Measurements from ENCODE around the gene DOCK9.

Gene DOCK9

DNA sequence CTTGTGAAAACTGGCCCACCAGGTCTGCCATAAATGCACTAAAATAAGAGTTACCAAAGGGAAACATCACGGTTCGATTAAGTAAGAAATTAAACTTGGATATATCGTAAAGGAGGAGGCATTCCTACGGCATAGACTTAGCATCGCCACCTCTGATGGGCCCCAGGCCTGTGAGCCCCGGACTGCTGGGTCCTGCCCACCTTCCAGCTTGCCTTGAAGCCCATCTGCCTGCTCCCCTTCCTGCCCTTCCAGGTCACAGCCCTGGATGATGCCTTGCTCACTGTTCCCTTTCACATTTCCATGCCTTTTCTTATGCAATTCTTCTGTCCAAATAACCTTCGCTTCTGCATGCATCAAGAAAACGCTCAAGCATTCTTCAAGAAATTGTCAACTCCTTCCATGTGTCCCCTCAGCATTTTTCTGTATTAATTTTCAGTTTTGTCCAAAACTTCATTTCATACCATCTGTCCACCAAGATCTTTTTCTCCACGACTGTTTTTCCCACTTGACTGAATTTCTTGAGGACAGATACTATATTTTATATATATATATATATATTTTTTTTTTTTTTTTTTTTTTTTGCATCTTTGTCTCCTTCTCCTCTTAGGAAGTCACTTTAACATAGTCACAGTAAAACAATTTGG, 91.2 kb downstream of the DOCK9 start:
- DNase-seq (ENCODE audit: low read depth, low spot score), result no peak

- no peak for DNase-seq (ENCODE audit: low read depth, low spot score)
Measured at GRCh38 chr13:98885600-98885999, 92.3 kb downstream of the DOCK9 start.

- DNase-seq (ENCODE audit: low read depth, low spot score), result no peak
Measured at GRCh38 chr13:98883998-98884397, 93.9 kb downstream of the DOCK9 start.

GRCh38 chr13:98881390-98881789, 96.5 kb downstream of the DOCK9 start:
- DNase-seq (ENCODE audit: low read depth, low spot score), result no peak

GRCh38 chr13:98880677-98881076, 97.2 kb downstream of the DOCK9 start:
- DNase-seq (ENCODE audit: low read depth, low spot score), result no peak

GRCh38 chr13:98879957-98880356, 97.9 kb downstream of the DOCK9 start:
- no peak for DNase-seq (ENCODE audit: low read depth, low spot score)

GRCh38 chr13:98879127-98879520, 98.7 kb downstream of the DOCK9 start:
- no peak for DNase-seq (ENCODE audit: low read depth, low spot score)

- DNase-seq (ENCODE audit: low read depth, low spot score), result no peak
Measured at GRCh38 chr13:98878486-98879126, 99.3 kb downstream of the DOCK9 start.

- DNase-seq (ENCODE audit: low read depth, low spot score), result no peak
Measured at GRCh38 chr13:98877936-98878335, 99.9 kb downstream of the DOCK9 start.

GRCh38 chr13:98877466-98877865, 100.4 kb downstream of the DOCK9 start:
- DNase-seq (ENCODE audit: low read depth, low spot score), result no peak

DNA sequence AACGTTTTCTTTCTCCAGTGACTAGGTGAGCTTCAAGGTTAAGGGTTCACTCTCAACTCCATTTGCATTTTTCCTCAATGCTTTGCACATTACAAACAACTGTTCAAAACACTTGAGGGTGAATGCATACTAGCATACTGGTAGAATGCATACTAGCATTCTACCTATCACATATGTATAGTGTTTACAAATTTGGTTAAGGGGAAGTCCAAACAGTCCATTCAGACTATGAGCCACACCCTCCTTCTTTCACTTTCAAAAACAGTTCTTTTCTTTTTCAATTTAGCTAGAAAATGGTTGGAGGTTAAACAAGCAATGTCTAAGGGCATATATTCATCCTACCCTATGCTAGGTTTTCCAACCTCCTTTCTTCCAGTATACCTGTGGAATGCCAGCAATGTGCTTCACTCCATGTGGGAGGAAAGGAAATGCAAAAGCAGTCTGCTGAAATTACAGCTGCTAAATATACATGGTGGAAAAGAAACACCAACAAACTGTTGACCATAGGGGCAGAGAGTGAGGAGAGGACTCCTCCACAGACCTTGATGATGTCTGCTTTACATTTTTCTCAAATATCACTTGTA, 102.6 kb downstream of the DOCK9 start:
- DNase-seq (ENCODE audit: low read depth, low spot score), result no peak

DNA sequence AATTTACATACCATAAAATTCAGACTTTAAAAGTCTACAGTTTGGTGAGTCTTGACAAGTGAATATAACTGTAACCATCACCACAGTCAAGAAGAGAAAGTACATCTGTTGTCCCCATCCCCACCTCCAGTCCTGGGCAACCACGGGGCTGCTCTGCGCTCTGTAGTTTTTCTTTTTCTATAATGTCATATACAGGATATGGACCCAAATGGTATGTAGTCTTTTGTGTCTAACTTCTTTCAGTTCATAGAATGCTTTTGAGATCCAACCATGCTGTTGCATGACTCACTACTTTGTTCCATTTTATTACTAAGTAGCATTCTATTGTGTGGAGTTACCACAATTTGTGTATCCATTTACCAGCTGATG, 103.9 kb downstream of the DOCK9 start:
- no peak for DNase-seq (ENCODE audit: low read depth, low spot score)

GRCh38 chr13:98873377-98874028, 104.4 kb downstream of the DOCK9 start:
- DNase-seq (ENCODE audit: low read depth, low spot score), result no peak

DNA sequence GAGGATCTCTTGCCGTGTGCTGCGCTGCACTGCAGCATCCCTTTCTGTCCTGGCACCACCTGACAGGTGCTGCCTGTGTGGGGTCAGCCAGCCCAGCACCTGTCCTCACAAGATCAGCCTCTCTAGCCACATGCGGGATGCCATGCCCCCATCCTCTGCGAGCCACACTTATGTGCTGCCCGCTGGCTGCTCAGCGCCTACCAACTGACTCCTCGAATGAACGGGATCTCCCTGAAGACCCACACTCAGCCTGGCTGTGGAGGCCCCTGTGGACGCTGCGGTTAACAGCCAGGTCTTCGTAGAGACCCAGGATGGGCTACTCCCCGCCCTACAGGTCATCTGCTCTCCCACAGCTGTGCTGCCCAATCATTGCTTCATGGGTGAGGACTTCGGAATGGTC, 106.1 kb downstream of the DOCK9 start:
- DNase-seq (ENCODE audit: low read depth, low spot score), result no peak

DNA sequence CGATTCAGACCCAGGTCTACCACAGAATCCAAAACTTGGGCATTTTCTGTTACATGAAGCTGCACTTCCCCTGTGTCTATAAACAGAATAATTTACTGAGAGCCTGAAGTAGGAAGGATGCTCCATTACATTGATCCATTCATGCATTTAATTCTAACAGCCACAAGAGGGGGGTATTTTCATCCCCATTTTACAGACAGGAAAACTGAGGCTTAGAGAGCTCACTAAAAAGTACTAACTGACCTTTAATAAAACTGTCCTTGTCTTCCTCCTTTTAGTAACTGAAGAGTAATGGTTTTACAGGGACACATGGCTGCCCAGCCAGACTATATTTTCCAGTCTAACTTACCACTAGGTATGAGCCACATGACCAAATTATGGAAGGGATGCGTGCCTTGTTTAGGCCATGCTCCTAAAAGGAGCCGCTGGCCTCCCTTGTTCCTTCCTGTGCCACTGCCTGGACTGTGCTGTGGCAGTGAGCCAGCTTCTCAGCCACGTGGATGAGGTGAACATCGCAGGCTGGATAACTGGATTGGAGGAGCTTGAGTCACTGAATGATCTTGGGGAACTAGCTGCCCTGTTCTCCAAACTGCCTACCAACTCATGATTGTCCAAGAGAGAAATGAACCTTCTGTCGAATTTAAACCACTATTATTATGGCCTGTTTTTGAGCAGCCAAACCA, 108.3 kb downstream of the DOCK9 start:
- DNase-seq (ENCODE audit: low read depth, low spot score), result no peak

DNA sequence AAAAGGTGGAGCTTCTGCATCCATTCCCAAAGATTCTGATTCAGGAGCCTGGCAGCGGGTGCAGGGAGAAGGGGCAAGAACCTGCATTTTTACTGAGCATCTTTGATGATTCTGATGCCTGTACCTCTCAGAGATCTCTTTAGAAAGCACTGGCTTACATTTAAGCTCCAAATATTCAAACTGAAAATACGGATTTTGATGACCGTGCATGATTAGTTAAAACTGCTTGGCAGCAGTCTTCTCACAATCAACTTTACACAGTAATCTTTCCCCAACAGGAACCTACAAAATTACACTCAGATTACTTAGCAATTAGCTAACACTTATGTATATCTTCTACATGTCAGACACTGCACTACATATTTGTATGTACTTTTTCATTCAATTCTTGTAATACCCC, 108.9 kb downstream of the DOCK9 start:
- no peak for DNase-seq (ENCODE audit: low read depth, low spot score)

- DNase-seq (ENCODE audit: low read depth, low spot score), result no peak
Measured at GRCh38 chr13:98866882-98867281, 111.0 kb downstream of the DOCK9 start.

DNA sequence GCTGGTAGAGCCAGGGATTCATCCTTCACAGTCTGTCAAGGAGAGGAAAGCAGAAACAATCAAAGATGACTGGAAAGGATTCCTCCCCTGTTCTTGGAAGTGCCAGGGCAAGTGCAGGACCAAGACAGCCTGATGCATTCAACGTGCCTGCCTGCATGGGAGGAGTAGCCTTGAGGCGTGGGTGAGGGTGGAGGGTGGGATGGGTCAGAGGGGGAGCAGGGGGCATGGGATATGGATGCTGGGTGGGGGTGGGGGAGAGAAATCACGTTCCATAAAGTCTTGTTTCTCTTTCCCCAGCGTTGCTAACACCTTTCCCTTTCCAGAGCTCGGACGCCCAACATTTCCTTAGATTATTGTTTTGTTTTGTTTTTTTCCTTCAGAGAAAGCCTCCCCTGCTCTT, 117.4 kb downstream of the DOCK9 start:
- no peak for DNase-seq (ENCODE audit: low read depth, low spot score)

DNA sequence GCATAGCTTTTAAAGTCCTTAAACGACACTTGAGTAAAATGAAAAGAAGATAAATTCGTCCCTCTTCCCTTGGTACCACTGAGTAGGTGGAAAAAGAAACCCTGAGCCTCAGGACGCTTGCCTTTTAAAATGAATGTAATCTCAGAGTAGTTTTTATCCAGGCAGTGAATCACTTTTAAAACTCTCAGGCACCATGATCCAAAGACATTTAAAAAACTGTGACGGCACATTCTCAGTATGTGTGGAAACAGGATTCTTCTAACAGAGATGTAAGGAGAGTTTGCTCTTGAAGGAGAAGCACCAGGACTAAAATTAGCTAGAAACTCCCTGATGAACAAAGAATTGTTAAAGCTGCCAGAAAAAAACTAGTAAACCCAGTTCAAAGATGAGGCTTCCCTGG, 119.7 kb downstream of the DOCK9 start:
- DNase-seq (ENCODE audit: low read depth, low spot score), result no peak

GRCh38 chr13:98856983-98857382, 120.9 kb downstream of the DOCK9 start:
- no peak for DNase-seq (ENCODE audit: low read depth, low spot score)

- no peak for DNase-seq (ENCODE audit: low read depth, low spot score)
Measured at GRCh38 chr13:98854448-98854847, 123.4 kb downstream of the DOCK9 start.

- no peak for DNase-seq (ENCODE audit: low read depth, low spot score)
Measured at GRCh38 chr13:98853771-98854221, 124.1 kb downstream of the DOCK9 start.

Data from smooth muscle cell of the brain vasculature (primary cell).